Putamen (tissue), 1 donor: Measurements from ENCODE around the gene PDGFD.

Experiments used
- DNase-seq: peaks from one replicate; pipeline ENCODE4 v3.0.0-alpha.2; 2016; ENCODE audit warnings: low spot score

Gene PDGFD

DNA sequence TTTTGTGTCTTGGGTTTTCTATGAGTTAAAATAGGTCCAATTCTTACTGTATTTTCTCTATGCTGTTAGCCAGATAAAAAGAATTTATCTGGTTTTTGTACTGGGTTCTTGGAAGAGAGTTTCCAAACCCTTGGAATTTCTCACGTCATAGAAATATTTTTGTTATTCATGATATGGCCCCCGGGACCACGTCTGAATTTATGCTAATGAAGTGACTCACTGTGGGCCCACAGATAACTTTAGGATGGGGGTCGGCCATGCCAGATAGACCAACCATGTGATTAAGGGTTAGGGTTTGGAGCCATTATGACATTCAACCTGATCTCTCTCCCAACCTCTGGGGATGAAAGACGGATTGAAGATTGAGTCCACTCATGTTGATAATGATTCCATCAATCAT, 163.1 kb downstream of the PDGFD start:
- no peak for DNase-seq

DNA sequence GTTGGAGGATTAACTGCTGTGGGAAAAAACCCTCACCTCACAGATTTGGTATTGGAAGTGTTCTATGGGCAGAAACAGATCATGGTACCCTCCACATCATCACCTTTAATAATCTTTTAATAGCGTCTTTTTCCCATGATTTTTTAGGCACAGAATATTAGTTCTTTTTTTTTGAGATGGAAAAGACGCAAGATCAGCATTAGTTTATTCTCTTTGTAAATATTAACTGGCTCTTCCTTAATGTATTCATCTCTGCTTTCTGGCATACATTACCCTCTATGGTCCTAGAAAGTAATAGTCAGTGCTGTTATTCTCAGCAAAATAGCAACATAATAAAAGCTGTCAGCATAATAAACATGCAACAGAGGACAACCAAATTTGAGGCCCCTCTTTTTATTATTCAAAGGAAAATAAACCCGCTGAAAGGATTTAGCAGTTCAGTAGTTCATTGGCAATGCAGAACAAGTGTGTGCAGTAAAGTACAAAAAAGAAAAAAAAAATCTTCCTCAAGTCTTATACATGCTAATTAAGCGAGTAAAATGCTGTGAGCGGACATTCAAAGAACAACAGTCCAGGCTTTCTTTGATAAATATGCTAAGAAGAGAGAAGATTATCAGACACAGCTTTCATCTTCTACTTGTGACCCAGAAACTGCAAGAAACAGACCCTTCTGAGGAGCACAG, 165.0 kb downstream of the PDGFD start:
- DNase-seq = no peak

DNA sequence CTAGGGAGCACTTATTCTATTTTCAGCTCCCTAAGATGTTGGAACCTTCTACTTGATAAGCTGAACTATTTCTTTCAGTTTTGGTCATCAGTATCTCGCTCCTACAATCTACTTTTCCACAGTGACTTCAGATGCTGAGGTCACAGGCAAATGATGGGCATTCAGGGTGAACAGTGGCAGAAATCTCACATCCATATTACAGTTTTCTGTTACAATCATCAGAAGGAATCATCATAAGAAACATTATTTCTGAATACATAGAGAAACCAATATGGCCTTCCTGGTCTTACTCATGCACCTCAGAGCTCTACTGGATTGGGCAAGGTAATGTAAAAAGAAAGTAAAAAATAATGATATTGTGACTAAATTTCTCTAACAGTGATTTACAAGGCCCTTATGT, 166.9 kb downstream of the PDGFD start:
- no peak for DNase-seq

DNA sequence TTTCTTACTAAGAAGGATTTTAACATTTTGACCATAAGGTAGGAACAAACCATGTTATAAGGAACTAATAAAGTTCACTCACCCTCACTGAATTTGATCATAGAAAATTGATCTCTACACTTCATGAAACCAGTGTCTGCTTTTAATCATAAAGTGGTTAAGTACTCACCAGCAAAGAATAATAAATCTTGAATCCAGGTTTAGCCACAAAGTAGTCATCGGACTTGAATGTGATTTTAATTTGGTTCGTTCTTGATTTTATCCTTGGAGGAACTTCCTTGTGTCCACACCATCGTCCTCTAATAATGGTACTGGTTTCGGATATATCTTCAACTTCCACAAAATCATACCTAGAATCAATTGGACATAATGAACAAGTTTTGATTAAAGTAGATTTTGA, 168.1 kb downstream of the PDGFD start:
- DNase-seq = no peak

DNA sequence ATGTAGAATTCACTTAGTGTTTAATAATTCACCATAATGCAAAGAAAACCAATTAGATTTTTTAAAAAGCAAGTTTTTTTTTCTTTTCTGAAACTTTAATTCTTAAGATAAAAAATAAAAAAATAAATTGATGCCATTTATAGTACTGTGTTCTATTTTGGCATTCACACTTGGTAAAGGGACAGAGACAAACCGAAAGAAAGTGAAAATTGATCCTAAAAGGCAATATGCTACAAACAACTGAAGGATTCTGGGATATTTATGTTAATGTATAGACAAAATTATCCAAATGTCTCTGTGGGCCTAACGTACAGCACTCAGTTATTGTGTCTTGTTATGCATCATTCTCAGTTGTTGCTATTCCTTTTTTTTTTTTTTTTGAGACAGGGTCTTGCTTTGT, 169.4 kb downstream of the PDGFD start:
- no peak for DNase-seq

DNA sequence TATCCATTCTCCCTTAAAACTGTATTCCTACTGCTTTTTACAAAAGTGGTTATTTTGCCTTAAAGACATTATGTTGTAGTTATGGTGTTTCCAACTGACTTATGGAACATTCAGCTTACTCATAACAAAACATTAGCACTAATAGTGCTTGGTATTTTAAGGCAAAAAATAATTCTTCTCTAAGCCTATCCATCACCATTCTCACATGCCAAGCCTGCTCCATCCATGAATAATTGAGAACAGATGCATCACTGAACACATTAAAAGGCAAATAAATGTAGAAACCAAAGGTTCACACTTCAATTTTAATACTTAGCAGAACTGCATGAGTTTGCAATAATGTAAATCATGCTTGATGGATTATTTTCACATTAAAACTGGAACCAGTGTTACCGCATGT, 169.9 kb downstream of the PDGFD start:
- DNase-seq = no peak

DNA sequence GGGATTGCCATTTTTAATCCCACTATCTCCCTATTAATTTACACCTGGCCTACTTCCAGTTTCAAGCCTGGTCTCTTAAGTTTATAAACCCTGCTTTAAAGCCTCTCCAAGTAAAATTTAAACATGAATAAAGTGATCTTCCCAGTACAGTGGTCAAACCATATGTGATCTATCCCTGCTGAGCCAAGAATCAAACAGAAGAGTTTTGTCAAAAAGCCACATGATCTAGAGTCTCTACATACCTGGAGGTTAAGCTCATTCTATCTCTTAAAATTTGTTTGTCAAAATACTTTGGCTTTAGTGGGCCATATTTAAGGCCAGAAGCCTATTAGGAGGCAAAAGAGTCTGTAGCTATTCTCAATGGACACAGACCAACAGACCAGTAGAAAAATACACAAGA, 170.4 kb downstream of the PDGFD start:
- DNase-seq = no peak

DNA sequence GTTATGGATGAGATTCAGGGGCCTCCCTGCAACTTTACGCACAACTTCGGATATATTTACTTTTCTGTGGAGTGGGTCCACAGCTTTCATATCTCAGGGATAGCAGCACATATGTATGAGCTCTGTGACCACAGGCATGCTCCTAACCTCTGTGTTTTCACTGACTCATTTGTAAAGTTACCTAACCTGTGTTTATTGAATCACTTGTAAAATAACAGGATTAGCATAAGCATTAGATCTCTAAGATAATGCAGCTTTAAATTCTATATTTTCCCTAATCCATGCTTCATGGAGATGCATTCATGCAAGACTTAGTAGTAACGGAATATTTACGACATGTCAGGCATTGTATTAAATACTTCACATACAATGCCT, 175.4 kb downstream of the PDGFD start:
- DNase-seq = no peak

DNA sequence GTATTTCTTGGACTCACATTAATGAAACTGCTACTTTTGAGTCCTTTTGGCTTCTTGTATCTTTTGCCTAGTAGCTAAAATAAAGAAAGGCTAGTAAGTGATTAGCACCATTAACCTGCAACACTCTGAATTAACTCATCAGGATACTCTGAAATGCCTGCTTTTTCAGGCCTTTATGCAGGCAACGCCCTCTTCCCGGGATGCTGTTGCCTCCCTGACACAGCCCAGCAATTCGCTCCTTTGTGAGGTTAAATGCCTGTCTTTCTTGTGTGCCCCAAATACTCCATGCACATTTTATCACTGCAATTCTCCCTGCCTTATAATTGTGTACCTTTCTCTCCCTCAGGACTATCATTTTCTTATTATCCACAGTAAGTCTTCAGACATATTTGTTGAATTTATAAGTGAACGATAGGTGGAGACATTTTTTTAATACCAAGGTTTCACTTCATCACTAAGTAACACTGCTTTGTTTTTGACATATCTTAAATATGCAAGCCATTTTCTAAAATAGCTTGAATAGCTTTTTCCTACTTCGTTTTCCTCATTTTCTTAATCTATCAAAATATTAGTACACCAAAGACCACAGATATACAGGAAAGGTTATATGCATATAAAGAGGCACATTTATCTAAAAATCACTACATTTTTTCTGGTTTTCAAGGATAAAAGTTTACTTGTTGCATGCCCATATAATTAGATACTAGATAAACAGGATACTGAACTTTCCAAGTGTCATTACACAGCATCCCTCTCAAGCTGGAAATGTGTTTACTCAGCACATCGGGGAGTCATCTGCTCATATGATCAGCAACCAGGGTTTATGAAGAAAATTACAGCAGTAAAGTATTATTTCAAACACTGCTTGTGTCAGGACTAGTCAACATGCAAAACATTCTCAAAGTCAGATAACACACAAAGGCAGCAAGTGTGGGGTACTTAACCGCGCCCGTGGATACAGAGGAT, 176.0 kb downstream of the PDGFD start:
- DNase-seq = no peak

DNA sequence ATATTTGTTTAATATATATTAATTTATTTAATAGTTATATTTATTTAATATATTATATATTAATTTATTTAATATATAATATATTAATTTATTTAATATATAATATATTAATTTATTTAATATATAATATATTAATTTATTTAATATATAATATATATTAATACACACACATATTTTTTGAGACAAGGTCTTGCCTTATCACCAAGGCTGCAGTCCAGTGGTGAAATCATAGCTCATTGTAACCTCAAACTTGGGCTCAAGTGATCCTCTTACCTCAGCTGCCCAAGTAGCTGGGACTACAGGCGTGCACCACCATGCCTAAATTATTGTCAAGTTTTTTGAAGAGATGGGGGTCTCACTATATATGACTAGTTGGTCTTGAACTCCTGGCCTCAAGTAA, 178.9 kb downstream of the PDGFD start:
- no peak for DNase-seq

DNA sequence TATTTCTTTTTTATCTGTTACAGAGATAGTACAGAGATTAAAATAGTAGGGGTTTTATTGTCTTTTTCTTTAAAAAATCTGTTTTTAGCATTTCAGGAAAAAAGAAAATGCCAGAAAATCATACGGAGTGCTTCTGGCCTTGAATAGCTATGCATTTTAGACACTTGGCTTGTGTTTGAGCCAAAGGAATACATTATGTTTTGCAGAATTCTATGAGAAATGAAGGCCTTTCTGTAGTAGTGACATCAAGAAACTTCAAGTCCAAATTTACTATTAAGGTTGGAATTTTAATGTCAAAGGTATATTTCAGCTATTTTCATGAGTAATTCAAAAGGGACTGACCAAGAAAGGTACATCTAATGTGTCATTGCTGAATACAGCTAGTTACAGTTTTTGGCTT, 183.8 kb downstream of the PDGFD start:
- no peak for DNase-seq

DNA sequence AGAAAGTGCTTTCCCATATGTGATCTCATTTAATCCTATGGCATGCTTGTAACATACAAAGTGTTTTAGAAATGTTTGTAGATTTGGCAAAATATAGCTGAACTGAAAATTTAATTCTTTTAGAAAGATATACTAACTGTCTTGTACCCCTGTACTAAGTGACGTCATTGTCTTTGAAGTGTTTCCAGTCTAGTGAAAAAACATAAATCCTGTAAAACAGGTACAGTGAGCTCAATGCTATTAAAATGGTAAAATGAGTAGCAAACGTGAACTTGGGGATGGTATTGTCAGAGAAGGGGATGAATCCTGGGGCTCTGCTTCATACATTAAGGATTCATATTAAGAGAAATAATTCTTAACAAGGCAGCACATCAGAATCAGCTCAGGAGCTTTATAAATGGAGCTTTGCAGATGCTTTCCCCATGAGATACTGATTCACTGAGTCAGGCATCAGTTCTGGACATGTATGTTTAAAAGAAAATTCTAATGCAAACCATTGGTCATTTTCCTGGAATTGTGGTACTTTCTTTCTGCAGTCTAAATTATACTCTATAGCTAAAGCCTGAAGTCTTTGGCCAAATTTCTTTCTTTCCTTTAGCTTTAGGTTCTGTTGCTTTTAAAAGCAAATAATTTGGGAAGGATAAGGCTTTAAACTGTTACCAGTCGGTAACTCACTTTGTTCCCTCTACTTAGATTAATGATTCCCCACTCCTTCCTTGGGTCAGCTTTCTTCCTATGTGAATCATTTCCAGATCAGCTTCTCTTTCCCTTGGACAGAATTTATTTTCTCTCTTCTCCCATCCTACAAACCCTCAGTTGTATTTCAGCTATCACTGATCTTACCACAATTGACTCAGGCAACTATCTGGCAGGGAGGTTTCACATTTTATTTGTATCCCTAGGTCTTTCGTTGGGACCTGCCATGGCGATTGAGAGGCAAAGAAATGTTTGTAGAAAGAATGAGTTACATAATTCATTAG, 185.0 kb downstream of the PDGFD start:
- DNase-seq = no peak

DNA sequence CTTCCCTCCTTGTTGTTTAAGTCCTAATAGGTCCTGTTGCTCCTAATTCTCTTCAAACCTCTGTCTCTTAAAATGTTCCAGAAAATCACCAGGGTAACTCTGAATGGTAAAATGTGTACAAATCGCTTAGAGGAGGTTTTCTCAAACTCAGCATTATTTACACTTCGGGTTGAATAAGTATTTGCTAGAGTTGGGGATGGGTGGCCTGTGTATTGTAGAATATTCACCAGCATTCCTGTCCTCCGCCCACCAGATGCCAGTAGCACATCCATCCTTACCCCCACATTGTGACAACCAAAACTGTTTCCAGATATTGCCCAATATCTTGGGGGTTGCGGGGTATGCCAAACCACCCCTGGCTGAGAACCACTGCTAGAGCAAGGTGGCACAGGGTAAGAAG, 191.9 kb downstream of the PDGFD start:
- DNase-seq = no peak

DNA sequence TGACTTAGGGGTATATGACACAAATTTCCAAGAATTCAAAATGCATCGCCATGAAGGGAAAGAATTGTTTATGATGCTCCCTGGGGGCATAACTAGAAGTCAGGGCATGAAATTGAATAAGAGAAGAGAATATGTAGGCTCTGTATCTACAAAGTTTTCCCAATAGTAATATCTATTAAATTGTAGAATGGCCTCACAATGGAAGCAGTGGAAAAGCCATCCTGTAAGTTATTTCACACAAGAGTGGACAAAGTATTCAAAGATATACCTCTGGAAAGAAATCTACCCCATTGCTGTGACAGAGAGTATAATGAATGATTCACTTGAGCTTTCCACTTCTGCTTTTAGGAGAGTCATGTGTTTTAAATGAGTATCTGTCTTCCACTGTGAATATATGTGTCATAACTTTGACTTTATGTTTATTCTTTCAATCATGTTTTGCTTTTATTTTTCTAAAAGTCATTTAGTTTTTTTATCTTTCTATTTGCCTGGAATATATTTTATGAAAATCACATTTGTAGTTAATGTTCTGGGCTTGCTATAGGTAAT, 193.2 kb downstream of the PDGFD start:
- DNase-seq = no peak

DNA sequence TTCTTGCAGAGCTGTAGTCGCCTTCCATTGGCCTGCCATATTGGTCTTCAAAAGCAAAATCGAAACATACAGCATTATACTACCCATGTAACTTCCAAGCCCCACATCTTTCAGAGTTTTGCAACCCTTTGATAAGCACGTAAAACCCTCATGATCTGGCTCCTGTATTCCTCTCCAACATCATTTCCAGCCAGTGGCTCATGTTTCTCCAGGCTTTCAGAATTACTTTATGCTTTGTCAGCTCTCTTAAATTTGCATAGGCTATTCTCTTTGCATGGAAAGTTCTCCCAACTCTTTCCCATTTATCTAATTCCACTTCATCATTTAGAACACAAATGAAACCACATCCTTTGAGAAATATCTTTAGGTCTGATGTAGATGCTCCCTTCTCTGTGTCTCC, 195.3 kb downstream of the PDGFD start:
- DNase-seq = no peak

DNA sequence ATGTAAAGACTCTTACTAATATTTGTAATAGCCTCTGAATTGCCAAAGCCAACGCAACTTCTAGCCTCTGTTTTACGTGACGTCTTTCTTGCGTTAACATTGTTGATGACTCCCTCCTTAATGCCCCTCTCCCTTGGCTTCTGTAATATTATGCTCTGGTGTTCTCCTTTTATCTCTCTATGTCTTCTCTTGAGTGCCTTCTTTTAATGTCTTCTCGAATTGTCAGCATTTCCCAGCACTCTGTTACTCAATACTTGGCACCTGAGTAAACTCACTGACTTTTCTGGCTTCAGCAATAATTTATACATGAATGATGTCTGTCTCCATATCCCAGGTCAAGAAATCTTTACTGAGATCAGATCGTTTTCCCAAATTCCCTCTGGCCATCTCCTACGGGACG, 196.0 kb downstream of the PDGFD start:
- DNase-seq = no peak

DNA sequence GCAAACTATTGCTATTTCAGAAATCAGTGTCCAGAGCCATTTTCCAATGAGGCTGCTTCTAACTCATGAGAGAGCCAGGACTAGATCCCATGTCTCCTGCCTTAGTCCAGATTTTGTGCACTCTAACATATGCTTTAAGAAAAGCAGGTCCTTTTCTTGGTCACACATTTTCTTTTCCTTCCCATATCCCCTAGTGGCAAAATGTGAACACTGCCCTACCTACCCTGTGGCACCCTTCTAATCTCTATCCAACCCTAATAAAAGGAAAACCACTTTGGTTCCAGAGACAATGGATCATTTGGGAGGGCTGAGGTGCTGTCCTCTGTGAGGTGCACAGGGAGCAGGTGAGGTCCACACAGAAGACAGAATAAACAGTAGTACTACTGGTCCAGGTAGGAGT, 199.6 kb downstream of the PDGFD start:
- DNase-seq = no peak

DNA sequence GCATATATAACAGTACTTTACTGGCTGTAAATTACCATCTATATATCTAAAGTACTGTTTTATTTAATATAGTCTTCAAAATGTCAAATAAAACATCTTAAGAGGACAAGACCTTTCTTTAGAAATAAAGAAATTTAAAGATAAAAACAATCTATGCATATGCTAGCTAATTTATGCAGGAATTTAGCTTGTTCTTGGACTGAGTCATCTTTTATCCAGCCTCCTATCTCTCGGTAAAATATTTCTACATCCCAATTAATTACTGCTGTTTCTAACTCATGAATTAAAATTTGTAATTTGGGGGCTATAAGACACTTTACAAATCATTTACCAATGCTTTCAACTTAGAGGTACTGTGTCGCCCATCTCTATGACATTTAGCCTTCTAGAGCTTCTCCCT, 200.3 kb downstream of the PDGFD start:
- DNase-seq = no peak

DNA sequence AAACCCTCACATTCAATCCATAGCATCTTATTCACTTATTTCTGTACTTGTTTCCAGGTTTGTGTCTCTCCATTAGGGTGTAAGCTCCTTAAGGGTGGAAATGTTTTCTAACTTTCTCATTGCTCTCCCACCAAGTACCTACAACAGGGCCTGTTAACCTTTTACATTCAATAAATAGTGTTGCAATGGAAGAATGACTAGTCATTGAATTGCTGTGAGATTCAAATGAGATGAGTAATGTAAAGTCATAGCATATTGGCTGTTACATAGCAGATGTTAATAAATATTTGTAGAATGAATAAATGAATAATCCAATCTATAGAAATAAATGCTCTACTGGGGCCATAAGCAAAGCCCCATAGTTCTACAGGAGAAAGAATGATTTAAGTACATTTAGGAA, 202.9 kb downstream of the PDGFD start:
- DNase-seq = no peak

DNA sequence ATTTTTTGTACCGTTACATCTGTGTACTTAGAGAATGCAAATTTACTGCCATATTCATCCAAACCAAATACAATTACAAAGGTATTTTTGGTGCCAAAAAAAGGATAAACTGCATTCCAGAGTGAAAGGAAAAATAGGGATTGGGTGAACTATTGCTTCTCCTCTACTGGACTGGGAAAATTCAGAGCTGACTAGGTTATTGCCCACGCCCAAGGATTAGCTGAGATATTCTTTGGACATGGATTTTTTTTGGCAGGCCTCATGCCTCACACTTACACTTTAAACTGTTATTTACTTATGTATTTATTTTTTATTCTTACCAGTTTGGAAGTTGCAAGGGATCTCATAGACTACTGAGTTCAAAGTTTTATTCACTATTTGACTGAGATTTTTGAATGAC, 203.8 kb downstream of the PDGFD start:
- no peak for DNase-seq

DNA sequence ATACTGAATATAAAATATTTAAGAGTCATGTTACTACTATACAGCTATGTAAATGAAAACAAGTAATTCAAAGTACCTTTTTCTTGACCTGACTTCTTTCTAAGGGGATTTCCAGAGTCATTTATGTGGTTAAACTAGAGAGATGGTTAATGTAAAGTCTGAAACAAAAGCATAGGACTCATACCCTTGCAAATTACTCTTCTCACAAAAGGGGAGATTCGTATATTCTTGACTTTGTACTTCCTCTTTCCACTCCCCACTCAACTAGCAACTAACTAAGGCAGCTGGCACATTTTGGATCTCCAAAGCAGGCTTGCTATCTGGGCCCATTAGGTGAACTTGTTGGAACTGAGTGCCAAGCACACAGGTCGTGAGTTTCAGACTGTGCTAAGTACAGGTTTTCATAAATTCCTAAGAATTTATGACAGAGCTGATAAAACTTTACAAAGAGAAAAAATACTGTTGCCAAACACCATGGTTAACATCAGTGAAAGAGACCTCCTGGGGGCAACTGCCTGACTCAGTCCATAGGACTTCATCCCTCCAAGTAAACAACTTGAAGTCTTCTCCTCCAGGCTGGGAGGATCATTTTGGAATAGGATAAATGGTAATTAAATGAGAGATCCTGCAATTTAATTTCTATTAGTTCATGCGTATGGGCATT, 204.5 kb downstream of the PDGFD start:
- DNase-seq = no peak
